ENCODE results near the gene CHEK1.

DNA sequence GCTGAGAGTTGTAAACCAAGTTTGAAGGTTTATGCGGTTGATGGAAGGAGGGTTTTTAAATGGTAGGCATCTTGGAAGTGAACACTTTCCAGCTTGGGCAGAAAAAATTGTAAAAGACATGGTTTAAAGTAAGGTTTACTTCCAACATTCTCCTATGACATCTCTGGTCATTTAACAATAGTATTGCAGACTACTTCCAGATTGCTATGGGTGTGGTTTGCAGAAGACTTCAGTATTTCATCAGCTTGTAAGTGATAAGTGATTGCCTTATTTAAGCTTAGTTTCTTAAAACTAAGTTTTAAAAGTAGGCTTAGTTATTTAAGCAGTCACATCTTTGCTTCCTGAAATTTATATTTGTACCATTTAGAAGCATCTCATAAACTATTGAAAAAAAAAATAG is 39.5 kb upstream of the CHEK1 start:
- TF ChIP-seq, protein P1, sequence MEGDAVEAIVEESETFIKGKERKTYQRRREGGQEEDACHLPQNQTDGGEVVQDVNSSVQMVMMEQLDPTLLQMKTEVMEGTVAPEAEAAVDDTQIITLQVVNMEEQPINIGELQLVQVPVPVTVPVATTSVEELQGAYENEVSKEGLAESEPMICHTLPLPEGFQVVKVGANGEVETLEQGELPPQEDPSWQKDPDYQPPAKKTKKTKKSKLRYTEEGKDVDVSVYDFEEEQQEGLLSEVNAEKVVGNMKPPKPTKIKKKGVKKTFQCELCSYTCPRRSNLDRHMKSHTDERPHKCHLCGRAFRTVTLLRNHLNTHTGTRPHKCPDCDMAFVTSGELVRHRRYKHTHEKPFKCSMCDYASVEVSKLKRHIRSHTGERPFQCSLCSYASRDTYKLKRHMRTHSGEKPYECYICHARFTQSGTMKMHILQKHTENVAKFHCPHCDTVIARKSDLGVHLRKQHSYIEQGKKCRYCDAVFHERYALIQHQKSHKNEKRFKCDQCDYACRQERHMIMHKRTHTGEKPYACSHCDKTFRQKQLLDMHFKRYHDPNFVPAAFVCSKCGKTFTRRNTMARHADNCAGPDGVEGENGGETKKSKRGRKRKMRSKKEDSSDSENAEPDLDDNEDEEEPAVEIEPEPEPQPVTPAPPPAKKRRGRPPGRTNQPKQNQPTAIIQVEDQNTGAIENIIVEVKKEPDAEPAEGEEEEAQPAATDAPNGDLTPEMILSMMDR (IDR thresholded peaks at IDR 0.05): no peak
- no peak for TF ChIP-seq POLR2A (IDR thresholded peaks at IDR 0.05)
- TF ChIP-seq EP300 (IDR thresholded peaks at IDR 0.05): no peak

Data from ovary (tissue), 3 donors.